ENCODE data around the gene NLRP9. TPM values are rescaled to one million over a fixed set of nuclear protein-coding genes. Genes with fewer than 3 reads are reported as not detected.

The NLRP9 gene
- total RNA-seq, 1 donor from 2014 or later: not detected

DNA sequence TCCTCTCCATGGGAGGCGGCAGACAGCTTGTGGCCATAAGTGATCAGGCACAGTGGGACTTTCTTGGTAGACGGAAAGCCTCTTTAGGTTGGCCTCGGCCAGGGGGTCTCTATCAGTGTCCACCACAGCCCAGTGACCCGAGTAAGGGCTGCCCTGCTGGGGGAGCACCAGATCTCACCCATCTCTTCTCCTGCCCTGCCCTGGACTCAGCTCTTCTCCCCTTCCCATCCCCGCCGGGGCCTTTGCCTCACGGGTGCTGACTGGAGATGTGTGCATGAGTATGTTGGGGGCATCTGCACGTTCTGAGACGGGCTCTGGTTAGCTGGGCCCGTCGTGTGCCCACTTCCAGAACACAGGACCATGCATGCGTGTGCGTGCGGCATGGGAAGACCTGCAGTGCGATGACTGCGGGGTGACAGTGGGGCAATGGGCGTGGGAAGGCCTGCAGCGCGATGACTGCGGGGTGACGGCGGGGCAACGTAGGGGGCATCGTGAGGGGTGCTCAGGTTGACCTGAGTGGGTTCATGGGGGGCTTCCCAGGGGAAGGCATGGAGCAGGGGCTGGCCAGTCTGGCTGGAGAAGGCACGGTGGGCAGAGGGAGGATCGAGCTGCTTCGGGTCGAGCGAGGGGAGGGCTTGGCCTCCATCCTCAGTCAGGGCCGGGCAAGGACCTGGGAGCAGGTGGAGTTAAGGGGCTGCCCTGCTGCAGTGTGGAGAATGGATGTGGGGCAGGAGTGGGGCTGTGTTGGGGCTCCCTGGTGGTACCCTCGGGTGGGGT lies 47.2 kb downstream of the NLRP9 start:
- H3K4me3 Mint-ChIP-seq: no peak overlapping the region

DNA sequence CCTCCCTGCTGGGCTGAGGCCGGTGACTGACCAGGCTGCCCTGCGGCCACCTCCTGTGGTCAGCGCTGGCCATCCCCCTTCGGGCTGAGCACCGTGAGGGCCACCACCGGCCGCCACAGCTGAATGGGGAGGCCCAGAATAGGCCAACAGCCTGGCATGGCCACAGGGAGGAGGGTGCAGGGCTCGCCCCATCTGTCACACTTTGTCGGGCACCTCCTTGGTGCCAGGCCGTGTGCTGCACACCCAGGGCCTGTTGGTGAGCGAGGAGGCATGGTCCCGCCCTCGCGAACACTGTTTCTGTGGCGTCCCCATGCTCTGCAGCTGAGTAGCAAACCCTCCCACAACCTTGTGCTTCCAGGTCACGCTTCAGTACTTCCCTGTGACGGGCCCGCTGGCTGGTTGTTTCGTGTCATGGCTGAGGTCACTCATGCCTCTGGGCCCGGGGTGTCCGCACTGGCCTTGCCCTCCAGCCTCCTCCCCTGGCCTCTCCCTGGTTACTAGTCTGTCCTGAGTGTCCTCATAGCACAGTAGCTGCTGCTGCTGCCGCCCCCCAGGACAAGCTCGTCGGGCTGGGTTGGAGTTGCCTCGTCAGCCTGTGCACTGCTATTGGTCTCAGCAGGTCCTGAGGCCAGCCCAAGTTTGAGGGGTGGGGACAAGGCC lies 48.0 kb downstream of the NLRP9 start:
- no peaks in the 10 kb centered on the region for H3K27me3 Mint-ChIP-seq (ENCODE audit: low read depth)
- TF ChIP-seq, protein P1, sequence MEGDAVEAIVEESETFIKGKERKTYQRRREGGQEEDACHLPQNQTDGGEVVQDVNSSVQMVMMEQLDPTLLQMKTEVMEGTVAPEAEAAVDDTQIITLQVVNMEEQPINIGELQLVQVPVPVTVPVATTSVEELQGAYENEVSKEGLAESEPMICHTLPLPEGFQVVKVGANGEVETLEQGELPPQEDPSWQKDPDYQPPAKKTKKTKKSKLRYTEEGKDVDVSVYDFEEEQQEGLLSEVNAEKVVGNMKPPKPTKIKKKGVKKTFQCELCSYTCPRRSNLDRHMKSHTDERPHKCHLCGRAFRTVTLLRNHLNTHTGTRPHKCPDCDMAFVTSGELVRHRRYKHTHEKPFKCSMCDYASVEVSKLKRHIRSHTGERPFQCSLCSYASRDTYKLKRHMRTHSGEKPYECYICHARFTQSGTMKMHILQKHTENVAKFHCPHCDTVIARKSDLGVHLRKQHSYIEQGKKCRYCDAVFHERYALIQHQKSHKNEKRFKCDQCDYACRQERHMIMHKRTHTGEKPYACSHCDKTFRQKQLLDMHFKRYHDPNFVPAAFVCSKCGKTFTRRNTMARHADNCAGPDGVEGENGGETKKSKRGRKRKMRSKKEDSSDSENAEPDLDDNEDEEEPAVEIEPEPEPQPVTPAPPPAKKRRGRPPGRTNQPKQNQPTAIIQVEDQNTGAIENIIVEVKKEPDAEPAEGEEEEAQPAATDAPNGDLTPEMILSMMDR (IDR thresholded peaks at IDR 0.05; ENCODE audit: unreplicated experiment): no peak
- no peaks in the 10 kb centered on the region for H3K9me3 Mint-ChIP-seq
- H3K4me3 Mint-ChIP-seq: no peak overlapping the region
- no peaks in the 10 kb centered on the region for H3K4me1 Mint-ChIP-seq
- H3K36me3 Mint-ChIP-seq: peaks cover 9% of the 10 kb centered on the region
- DNase-seq (ENCODE audit: low spot score in 2 of 2, unreplicated experiment in 2 of 2): no peak
- no peak overlapping the region for H3K27ac Mint-ChIP-seq

More for the DNA sequence above, 47.2 kb downstream of the NLRP9 start:
- DNase-seq (ENCODE audit: low spot score in 2 of 2, unreplicated experiment in 2 of 2): no peak
- Mint-ChIP-seq H3K27me3 (ENCODE audit: low read depth) (no peaks in the 10 kb centered on the region), H3K9me3 (no peaks in the 10 kb centered on the region), H3K36me3 (peaks cover 12% of the 10 kb centered on the region), H3K4me1 (no peaks in the 10 kb centered on the region), H3K27ac (no peak overlapping the region)
- TF ChIP-seq, protein P1 (IDR thresholded peaks at IDR 0.05; ENCODE audit: unreplicated experiment): no peak

DNA sequence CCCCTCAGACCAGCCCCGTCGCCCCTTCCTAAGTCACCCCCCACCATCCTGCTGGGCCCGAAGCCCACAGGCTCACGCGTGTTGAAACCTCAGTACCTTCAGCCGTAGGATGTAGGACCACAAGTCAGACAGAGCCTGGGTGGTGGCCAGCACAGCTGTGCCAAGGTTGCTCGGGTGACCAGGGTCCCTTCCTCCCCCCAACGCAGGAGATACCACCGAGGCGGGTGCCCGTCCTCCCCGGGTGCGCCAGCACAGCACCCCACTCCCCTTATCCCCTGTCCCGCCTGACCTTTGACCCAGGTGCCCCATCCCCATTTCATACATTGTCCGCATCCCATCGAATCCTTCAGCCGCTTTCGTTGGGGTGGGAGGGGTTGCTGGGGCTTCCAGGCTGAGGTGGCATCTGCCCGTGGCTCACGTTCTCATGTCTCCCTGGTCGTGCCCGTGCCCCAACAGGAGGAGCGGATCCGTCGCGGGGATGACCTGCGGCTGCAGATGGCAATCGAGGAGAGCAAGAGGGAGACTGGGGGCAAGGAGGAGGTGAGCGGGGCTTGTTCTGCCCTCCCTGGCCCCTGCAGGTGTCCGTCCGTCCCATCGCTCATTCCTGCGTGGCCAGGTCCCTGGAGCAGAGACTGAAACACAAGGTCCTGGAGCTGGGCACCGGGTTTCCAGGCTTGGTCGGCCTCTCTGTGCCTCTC lies 48.6 kb downstream of the NLRP9 start:
- Mint-ChIP-seq H3K36me3 (peaks cover 9% of the 10 kb centered on the region), H3K4me1 (no peaks in the 10 kb centered on the region), H3K27me3 (ENCODE audit: low read depth) (no peaks in the 10 kb centered on the region), H3K9me3 (no peaks in the 10 kb centered on the region), H3K4me3 (no peak overlapping the region), H3K27ac (no peak overlapping the region)
- no peak for DNase-seq (ENCODE audit: low spot score in 2 of 2, unreplicated experiment in 2 of 2)
- TF ChIP-seq, protein P1 (IDR thresholded peaks at IDR 0.05; ENCODE audit: unreplicated experiment): no peak

DNA sequence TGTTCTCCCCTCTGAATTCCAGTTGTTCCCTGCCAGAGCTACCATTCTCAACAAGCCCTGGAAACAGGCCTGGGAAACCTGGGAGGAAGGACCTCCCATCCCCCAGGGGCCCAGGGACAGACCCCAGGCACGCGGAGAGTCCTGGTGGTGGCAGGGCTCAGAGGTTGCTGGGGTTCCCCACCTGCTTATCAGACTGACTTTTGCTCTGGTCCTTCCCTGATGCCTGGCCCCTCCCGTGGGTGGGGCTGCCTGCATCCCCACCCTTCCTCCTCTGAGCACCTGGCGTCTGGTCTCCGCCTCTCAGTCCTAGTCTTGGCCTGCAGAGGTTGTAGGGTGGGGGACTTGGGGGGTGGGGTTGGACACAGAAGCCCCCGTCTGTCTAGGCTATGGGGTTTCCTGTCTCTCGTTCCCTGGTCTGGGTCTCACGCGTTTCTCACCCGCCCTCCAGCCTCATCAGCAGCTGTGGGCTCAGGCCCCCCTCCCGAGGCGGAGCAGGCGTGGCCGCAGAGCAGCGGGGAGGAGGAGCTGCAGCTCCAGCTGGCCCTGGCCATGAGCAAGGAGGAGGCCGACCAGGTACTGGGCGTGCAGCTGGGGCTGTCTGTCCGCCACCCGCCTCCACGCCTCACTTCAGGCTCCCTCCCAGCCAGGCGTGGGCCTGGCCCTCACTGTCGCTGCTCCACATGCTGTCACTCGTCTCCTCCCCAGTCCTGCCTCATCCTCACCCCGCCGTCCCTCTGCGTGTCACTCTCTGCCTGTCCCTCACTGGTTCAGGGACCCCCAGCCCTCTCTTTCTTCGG lies 49.6 kb downstream of the NLRP9 start:
- TF ChIP-seq, protein P1 (IDR thresholded peaks at IDR 0.05; ENCODE audit: unreplicated experiment): no peak
- H3K9me3 Mint-ChIP-seq: no peaks in the 10 kb centered on the region
- no peak overlapping the region for H3K4me3 Mint-ChIP-seq
- peaks cover 10% of the 10 kb centered on the region for H3K36me3 Mint-ChIP-seq
- no peak overlapping the region for H3K27ac Mint-ChIP-seq
- no peaks in the 10 kb centered on the region for H3K27me3 Mint-ChIP-seq (ENCODE audit: low read depth)
- no peak for DNase-seq (ENCODE audit: low spot score in 2 of 2, unreplicated experiment in 2 of 2)
- H3K4me1 Mint-ChIP-seq: no peaks in the 10 kb centered on the region
